Karpas-422 (cell line): Measurements from ENCODE around the gene SCAF1. TPM values are rescaled to one million over a fixed set of nuclear protein-coding genes. Genes with fewer than 3 reads are reported as not detected.

Experiments
- DNase-seq: peaks from one replicate; pipeline ENCODE4 v3.0.0-alpha.2; 2015
- H2AFZ ChIP-seq: fragments of 200-600 bp; sonication (generic); 2 replicates; pipeline ENCODE4 v1.6.1; 2014; ENCODE audit warnings: antibody characterized with exemption, low read length, mixed read lengths
- H3K27ac ChIP-seq: fragments of 200-600 bp; sonication (generic); 2 replicates; pipeline ENCODE4 v1.5.1; 2014; ENCODE audit warnings: mild to moderate bottlenecking, low read length, moderate library complexity
- H3K27me3 ChIP-seq: fragments of 200-600 bp; sonication (generic); 2 replicates; pipeline ENCODE4 v1.6.1; 2014; ENCODE audit warnings: low read length, mixed read lengths
- H3K36me3 ChIP-seq: fragments of 200-600 bp; sonication (generic); 2 replicates; pipeline ENCODE4 v1.6.1; 2014; ENCODE audit warnings: low read length, mixed read lengths; ENCODE audit not compliant: insufficient read depth
- H3K4me1 ChIP-seq: fragments of 200-600 bp; sonication (generic); 2 replicates; pipeline ENCODE4 v1.6.1; 2014; ENCODE audit warnings: mild to moderate bottlenecking, low read length, mixed read lengths
- H3K4me2 ChIP-seq: fragments of 200-600 bp; sonication (generic); 2 replicates; pipeline ENCODE4 v1.6.1; 2014; ENCODE audit warnings: low read length, low read depth, mild to moderate bottlenecking; ENCODE audit not compliant: poor library complexity, severe bottlenecking
- H3K4me3 ChIP-seq: fragments of 200-600 bp; sonication (generic); 2 replicates; pipeline ENCODE4 v1.5.1; 2014; ENCODE audit warnings: mild to moderate bottlenecking, antibody characterized with exemption, low read length, mixed read lengths
- H3K79me2 ChIP-seq: fragments of 200-600 bp; sonication (generic); 2 replicates; pipeline ENCODE4 v1.6.1; 2014; ENCODE audit warnings: mild to moderate bottlenecking, low read length, mixed read lengths
- H3K9ac ChIP-seq: fragments of 200-600 bp; sonication (generic); 2 replicates; pipeline ENCODE4 v1.6.0; 2014; ENCODE audit warnings: low read length
- H3K9me2 ChIP-seq: fragments of 200-600 bp; sonication (generic), shearing (Covaris generic); replicated peaks from 2 replicates; pipeline ENCODE4 v1.6.0; 2014; ENCODE audit warnings: mild to moderate bottlenecking, low read length, moderate library complexity; ENCODE audit not compliant: insufficient read depth
- H3K9me3 ChIP-seq: fragments of 300-700, 200-600 bp; sonication (generic); 2 replicates; pipeline ENCODE4 v1.6.1; 2014; ENCODE audit warnings: low read length, mixed read lengths
- H4K20me1 ChIP-seq: fragments of 200-600 bp; sonication (generic); 2 replicates; pipeline ENCODE4 v1.6.1; 2014; ENCODE audit warnings: mild to moderate bottlenecking, antibody characterized with exemption, low read length, low read depth; ENCODE audit not compliant: insufficient read depth
- total RNA-seq: library from RNA; depleted of rRNA; stranded (reverse); fragments of >200 nt; shearing (Covaris generic); gene quantifications from 2 replicates; pipeline ENCODE4 v1.2.3, GENCODE V29; 2014; ENCODE audit warnings: low replicate concordance

The SCAF1 gene
- total RNA-seq, 1 experiment from 2014 or later, result 8.3 TPM

GRCh38 chr19:49676136-49676783, 34.3 kb downstream of the SCAF1 start:
- Histone ChIP-seq H3K36me3 (peaks cover 4% of the 10 kb centered on the region; the same call in 1 of the 2 replicates), H3K9ac (peak overlapping the region; percentile 79), H2AFZ (no peak overlapping the region), H4K20me1 (peaks cover 28% of the 10 kb centered on the region), H3K27ac (peak overlapping the region; percentile 89), H3K4me3 (peak overlapping the region; percentile 74), H3K9me3 (no peaks in the 10 kb centered on the region), H3K27me3 (no peaks in the 10 kb centered on the region), H3K4me2 (peak overlapping the region; percentile 79), H3K4me1 (peaks cover 69% of the 10 kb centered on the region), H3K79me2 (peaks cover 41% of the 10 kb centered on the region), H3K9me2 (no peaks in the 10 kb centered on the region)
- DNase-seq, result peak; percentile 96

DNA sequence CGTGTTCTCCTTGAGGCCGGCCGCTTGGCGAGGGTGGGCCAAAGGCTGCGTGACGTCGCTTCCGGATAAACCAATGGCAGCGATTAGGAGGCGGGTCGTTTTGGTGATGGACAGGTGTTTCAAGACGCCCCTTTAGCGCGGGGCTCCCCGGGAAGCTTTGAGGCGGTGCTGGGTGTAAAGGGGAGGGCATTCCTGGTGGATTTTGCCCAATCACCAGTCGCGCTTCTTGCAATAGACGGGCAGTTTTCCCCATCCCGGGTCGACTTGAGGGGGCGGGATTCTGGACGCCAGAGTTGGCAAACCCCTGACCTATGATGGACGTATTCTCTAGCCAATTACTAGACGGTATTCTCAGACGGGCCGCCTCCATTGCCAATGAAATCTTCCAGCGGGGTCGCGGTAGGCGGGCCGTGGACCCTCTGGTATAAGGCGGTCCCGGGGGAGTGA, 34.8 kb downstream of the SCAF1 start:
- Histone ChIP-seq H3K4me1 (peaks cover 65% of the 10 kb centered on the region), H3K27me3 (no peaks in the 10 kb centered on the region), H3K36me3 (peaks cover 7% of the 10 kb centered on the region), H3K4me3 (peak overlapping the region; percentile 92), H3K9me2 (no peaks in the 10 kb centered on the region), H3K79me2 (peaks cover 44% of the 10 kb centered on the region), H3K27ac (peak overlapping the region; percentile 91), H3K9me3 (no peaks in the 10 kb centered on the region), H4K20me1 (peaks cover 31% of the 10 kb centered on the region), H2AFZ (no peak overlapping the region), H3K9ac (peak overlapping the region; percentile 98), H3K4me2 (peak overlapping the region; percentile 76)
- DNase-seq, result peak; percentile 100

GRCh38 chr19:49677231-49677900, 35.4 kb downstream of the SCAF1 start, which contains the start of gene PRMT1:
Gene PRMT1 (plus strand): TSS chr19:49677271. CDS start chr19:49677281, 10 bp downstream.
- Histone ChIP-seq H2AFZ (no peak within 1 kb of the TSS), H3K9me2 (no peaks in the 10 kb centered on the region), H3K36me3 (peaks cover 13% of the 10 kb centered on the region), H3K4me2 (peak within 1 kb of the TSS; percentile 79), H3K4me1 (peaks cover 60% of the 10 kb centered on the region), H3K9ac (peak within 1 kb of the TSS; percentile 98), H3K27ac (peak within 1 kb of the TSS; percentile 91), H3K9me3 (no peaks in the 10 kb centered on the region), H3K79me2 (peaks cover 50% of the 10 kb centered on the region), H3K27me3 (no peaks in the 10 kb centered on the region), H3K4me3 (peak within 1 kb of the TSS; percentile 92), H4K20me1 (peaks cover 36% of the 10 kb centered on the region)
- DNase-seq, result peak; percentile 92

DNA sequence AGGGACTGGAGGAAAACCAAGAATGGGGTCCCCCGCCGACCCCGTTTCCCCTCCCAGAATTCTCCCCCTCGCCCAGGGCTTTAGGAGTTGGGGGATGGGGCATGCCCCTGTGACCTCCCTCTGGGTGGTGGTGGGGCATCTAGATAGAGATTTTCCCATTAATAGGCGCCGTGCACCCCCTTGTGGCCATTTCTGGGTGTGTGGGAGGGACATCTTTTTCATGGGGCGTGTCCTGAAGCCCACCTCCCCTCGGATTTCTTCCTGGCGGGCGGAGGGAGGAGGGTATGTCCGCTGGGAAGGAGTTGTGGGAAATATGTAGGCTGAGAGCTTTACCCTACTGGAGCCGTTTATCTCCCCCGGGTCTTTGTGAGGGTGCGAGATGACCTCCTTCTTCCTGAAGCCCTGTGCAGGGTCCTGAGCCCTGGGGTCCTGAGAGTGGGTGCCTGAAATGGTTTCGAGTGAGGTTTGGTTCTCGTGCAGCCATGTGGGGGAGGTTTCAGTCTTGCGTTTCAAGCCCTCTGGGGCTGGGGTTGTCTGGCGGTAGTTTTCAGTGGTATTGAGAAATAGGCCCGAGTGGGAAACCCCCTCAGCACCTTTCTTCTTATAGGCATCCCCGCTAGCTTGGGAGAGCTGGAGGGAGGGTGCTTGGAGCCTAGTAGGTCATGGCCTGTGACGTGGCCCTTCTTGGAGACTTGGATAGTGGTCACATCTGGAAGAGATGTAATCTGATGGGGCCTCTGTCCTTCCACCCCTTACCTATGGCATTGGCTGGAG, 36.1 kb downstream of the SCAF1 start:
- peaks cover 37% of the 10 kb centered on the region for H4K20me1 ChIP-seq
- H3K9me3 ChIP-seq, result no peaks in the 10 kb centered on the region
- peak overlapping the region; percentile 92 for H3K4me3 ChIP-seq
- H2AFZ ChIP-seq, result no peak overlapping the region
- no peaks in the 10 kb centered on the region for H3K9me2 ChIP-seq
- peak overlapping the region; percentile 76 for H3K4me2 ChIP-seq
- no peaks in the 10 kb centered on the region for H3K27me3 ChIP-seq
- H3K36me3 ChIP-seq, result peaks cover 18% of the 10 kb centered on the region
- peak overlapping the region; percentile 91 for H3K27ac ChIP-seq
- peak; percentile 96 for DNase-seq
- peaks cover 54% of the 10 kb centered on the region for H3K4me1 ChIP-seq
- H3K79me2 ChIP-seq, result peaks cover 52% of the 10 kb centered on the region
- H3K9ac ChIP-seq, result peak overlapping the region; percentile 98

GRCh38 chr19:49678985-49679770, 37.2 kb downstream of the SCAF1 start:
- Histone ChIP-seq H3K4me2 (peak overlapping the region; percentile 76), H4K20me1 (peaks cover 45% of the 10 kb centered on the region), H3K9me3 (no peaks in the 10 kb centered on the region), H3K4me3 (peak overlapping the region; percentile 92), H3K27ac (peak overlapping the region; percentile 32; the same call in 1 of the 2 replicates), H3K9ac (peak overlapping the region; percentile 98), H3K79me2 (peaks cover 52% of the 10 kb centered on the region), H2AFZ (no peak overlapping the region), H3K36me3 (peaks cover 26% of the 10 kb centered on the region), H3K9me2 (no peaks in the 10 kb centered on the region), H3K4me1 (peaks cover 43% of the 10 kb centered on the region), H3K27me3 (no peaks in the 10 kb centered on the region)
- no peak for DNase-seq

GRCh38 chr19:49679771-49680413, 37.9 kb downstream of the SCAF1 start:
- Histone ChIP-seq H3K36me3 (peaks cover 32% of the 10 kb centered on the region), H3K27ac (peak overlapping the region; percentile 32), H3K4me1 (peaks cover 36% of the 10 kb centered on the region), H3K9ac (peak overlapping the region; percentile 58), H3K9me3 (no peaks in the 10 kb centered on the region), H3K9me2 (no peaks in the 10 kb centered on the region), H3K4me3 (peak overlapping the region; percentile 92), H3K79me2 (peaks cover 52% of the 10 kb centered on the region), H3K4me2 (peak overlapping the region; percentile 76), H3K27me3 (no peaks in the 10 kb centered on the region), H4K20me1 (peaks cover 50% of the 10 kb centered on the region), H2AFZ (no peak overlapping the region)
- peak; percentile 56 for DNase-seq
